NCI-H82 (cell line): Measurements from ENCODE around the gene PPCS.

Source experiments
- DNase-seq: peaks from one replicate; lab custom pipeline; 2025; lab: John Stamatoyannopoulos, UW

The PPCS gene

GRCh38 chr1:42456010-42456753 is at the start of gene PPCS, which contains the start of gene ZMYND12:
Gene PPCS (plus strand): TSS chr1:42456543. CDS start chr1:42456566, 23 bp downstream.
Gene ZMYND12 (minus strand): TSS chr1:42456022. CDS start chr1:42455997, 25 bp downstream.
- DNase-seq: peak; percentile 86

DNA sequence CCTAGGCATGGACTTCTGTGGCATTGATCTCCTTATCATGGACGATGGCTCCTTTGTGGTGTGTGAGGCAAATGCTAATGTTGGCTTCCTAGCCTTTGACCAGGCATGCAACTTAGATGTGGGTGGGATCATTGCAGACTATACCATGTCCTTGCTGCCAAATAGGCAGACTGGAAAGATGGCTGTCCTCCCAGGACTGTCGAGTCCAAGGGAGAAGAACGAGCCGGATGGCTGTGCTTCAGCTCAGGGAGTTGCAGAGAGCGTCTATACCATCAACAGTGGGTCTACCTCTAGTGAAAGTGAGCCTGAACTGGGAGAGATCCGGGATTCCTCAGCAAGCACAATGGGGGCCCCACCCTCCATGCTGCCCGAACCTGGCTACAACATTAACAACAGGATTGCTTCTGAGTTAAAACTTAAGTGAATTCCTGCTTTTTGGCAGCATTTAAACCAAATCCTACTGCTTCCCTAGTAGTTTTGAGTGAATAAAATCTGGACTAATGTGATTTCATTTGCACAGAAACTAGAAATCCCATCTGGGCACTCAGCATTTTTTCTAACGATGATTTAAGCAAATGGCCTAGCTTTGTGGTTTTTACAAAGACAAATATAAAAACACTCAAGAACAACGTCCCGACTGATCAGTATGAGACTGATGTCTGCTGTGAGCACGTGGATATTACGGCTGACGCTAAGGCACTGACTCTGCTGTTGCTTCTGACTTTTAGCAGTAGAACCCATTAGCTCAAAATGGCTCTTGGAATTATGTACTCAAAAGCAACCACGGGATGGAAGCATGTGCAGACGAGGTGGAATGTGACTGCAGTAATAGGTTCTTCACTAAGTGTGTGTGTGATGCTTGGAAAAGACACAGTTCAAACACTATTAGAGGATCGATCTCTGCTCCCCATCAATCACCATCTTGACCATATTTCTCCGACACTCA is 41.5 kb upstream of the PPCS start:
- no peak for DNase-seq

GRCh38 chr1:42417166-42417565 is 39.2 kb upstream of the PPCS start:
- no peak for DNase-seq

DNA sequence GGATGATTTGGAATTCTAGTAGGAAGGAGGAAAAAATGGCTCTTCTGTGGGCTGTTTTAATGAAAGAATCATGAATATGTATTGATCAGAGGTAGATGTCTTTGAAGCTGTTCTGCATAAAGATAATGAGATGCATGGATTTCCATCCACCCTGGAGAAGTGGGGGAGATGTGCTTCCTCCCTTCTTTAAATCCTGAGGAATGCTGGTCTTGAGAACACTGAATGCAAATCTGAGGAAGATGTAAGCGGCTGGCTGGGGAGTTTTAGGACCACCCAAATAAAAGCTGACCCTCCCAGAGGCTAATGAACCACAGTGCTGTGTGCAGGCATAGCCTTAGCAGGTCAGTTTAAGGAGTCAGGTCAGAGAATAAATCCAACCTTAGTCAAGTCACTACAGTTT is 37.8 kb upstream of the PPCS start:
- peak; percentile 12 for DNase-seq

GRCh38 chr1:42419126-42419821 is 37.1 kb upstream of the PPCS start:
- peak; percentile 98 for DNase-seq

- peak; percentile 50 for DNase-seq
Observed at GRCh38 chr1:42420121-42420520, 36.2 kb upstream of the PPCS start.

GRCh38 chr1:42420911-42421585 is 35.3 kb upstream of the PPCS start:
- DNase-seq: peak; percentile 99

DNA sequence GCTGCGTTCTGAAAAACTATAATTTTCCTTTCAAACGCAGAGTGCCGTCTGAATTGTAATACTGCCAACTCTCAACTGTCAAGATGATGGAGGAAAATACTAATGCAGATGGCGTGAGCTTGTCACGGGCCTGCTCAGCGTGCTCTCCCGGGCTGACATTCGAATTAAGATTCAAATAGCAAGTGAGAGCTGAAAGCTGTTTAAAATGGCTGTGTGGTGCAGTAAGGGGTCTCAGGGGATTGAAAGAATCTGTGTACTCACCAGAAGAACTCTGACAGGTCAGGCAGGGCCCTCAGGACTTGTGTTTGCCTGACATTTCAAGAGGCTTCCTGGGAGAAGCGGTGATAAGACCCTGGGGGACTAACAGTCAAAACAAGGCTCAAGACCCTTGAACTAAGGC is 33.6 kb upstream of the PPCS start:
- peak; percentile 75 for DNase-seq

GRCh38 chr1:42423681-42424080 is 32.7 kb upstream of the PPCS start:
- DNase-seq: peak; percentile 59

DNA sequence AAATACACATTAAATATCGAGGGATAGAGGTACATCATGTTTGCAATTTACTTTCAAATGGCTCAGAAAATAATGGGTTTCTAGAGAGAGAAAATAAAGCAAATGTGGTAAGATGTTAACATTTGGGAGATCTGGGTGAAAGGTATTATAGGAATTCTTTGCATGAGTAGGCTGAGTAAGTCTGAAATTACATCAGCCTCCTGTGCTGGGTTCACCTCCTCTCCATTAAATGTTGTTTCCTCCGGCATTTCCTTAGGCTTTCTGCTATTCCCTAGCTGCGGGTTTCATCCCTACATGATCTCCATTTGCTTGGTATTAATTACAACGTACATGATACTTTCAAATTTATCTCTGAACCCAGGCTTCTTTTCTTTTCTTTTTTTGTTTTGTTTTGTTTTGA is 32.1 kb upstream of the PPCS start:
- no peak for DNase-seq

DNA sequence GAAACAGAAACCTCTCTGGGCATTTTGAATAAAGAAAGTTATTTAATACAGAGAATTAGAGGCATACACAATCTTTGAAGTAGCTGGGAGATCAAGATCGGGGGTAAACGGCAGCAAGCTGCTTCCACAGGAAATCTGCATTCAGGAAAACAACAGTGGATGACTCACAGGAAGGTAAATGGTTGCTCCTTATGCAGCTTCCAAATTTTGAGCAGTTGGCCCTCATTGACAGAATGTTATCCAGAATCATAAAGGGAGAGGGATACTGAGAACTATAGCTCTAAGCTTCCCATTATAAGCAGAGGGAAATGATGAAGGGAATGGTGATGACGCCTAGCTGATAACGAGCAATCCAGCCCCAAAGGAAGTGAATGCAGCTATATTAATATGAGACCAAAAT is 29.1 kb upstream of the PPCS start:
- DNase-seq: no peak

GRCh38 chr1:42429603-42430002 is 26.7 kb upstream of the PPCS start:
- no peak for DNase-seq

GRCh38 chr1:42430286-42431135 is 25.8 kb upstream of the PPCS start:
- no peak for DNase-seq

- no peak for DNase-seq
Observed at GRCh38 chr1:42431514-42431913, 24.8 kb upstream of the PPCS start.

DNA sequence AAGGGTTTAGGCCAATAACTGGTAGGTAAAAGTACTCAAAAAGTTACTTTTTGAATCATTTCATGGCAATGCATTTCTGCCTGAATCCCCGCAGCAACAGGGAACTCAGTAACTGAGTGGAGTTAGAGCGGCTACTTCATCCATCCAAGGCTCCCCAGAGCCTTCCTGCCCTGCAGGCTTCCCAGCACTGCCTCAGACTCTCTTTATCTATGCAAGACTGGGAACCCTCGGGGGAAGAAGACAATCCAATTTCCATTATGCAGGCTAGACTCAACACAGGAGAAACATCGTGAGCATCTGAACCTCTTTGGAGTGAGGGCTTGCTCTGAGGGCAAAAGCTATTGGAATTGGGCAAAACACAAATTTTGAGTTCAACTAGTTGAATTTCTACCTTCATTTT is 23.6 kb upstream of the PPCS start:
- DNase-seq: peak; percentile 10

- no peak for DNase-seq
Observed at GRCh38 chr1:42433369-42433768, 23.0 kb upstream of the PPCS start.

DNA sequence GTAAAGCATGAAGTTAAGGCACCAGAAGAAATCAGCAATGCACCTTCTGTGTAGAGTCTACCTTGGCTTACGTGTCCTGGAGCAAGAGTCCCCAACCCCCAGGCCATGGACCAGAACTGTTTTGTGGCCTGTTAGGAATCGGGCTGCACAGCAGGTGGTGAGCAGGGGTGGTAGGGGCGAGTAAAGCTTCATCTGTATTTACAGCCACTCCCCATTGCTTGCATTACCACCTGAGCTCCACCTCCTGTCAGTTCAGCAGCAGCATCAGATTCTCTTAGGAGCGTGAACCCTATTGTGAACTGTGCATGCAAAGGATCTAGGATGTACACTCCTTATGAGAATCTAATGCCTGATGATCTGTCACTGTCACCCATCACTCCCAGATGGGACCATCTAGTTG is 22.0 kb upstream of the PPCS start:
- DNase-seq: no peak

- DNase-seq: no peak
Observed at GRCh38 chr1:42439940-42440339, 16.4 kb upstream of the PPCS start.

DNA sequence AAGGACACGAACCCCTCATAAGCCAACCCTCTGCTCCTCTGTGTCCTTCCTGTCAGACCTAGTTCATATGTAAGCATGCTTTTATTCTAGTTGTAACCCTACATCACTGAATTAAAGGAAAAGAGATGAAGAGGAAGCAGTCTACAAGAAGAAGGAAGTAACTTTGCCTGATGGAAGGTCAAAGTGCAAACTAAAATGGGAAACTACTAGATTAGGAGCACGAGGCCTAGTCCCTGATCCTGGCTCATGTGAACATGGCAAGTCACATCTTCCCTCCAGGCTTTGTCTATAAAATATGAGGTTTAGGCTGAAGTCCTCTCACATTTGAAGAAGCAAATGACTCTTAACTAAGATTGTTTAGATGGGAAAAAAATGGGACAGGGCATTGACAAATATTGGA is 13.7 kb upstream of the PPCS start:
- DNase-seq: no peak

- no peak for DNase-seq
Observed at GRCh38 chr1:42449256-42449655, 7.1 kb upstream of the PPCS start.

DNA sequence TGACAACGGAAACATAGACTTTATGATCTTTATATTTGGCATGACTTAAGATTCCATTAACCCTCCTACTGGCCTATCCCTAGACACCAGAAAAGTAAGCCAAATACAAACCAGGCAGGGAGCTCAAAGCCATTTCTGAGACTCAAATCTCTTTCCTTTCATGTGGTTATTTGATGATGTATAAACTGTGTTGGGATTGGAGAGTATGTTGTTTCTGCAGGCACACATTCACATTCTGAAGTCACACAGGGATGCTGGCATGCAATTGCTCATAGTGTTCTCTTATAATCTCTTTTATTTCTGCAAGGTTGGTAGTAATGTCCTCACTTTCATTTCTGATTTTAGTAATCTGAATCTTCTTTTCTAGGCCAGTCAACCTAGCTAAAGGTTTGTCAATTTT is 6.3 kb upstream of the PPCS start:
- DNase-seq: no peak
